Neural progenitor cell (in vitro differentiated cells): ENCODE results near the gene IL16. TPM values are rescaled to one million over a fixed set of nuclear protein-coding genes. Genes with fewer than 3 reads are reported as not detected.

Experiments
- DNase-seq: peaks from one replicate; pipeline ENCODE4 v3.0.0-alpha.2; 2016; ENCODE audit warnings: low spot score
- H2AFZ ChIP-seq: fragments of 200-600 bp; sonication (generic); replicated peaks from 2 replicates; pipeline ENCODE4 v1.6.1; 2016; ENCODE audit warnings: antibody characterized with exemption
- H3F3A ChIP-seq: fragments of 200-600 bp; sonication (generic); 2 replicates; pipeline ENCODE4 v1.6.1; 2016; ENCODE audit warnings: antibody characterized with exemption, low read depth
- H3K27ac ChIP-seq: fragments of 200-600 bp; sonication (generic); 2 replicates; pipeline ENCODE4 v1.5.1; 2016; ENCODE audit warnings: mild to moderate bottlenecking
- H3K27me3 ChIP-seq: fragments of 200-600 bp; sonication (generic); 2 replicates; pipeline ENCODE4 v1.6.1; 2016; ENCODE audit warnings: mild to moderate bottlenecking, moderate library complexity
- H3K36me3 ChIP-seq: fragments of 200-600 bp; sonication (generic); 2 replicates; pipeline ENCODE4 v1.5.1; 2016
- H3K4me1 ChIP-seq: fragments of 200-600 bp; sonication (generic); 2 replicates; pipeline ENCODE4 v1.6.1; 2016; ENCODE audit warnings: mixed run types
- H3K4me2 ChIP-seq: fragments of 200-600 bp; sonication (generic); 2 replicates; pipeline ENCODE4 v1.6.1; 2016
- H3K4me3 ChIP-seq: fragments of 200-600 bp; sonication (generic); 2 replicates; pipeline ENCODE4 v1.5.1; 2016
- H3K79me2 ChIP-seq: fragments of 200-600 bp; sonication (generic); 2 replicates; pipeline ENCODE4 v1.6.1; 2016; ENCODE audit warnings: low read depth
- H3K9ac ChIP-seq: fragments of 200-600 bp; sonication (generic); 2 replicates; pipeline ENCODE4 v1.6.1; 2016
- H3K9me3 ChIP-seq: fragments of 200-600 bp; sonication (generic); 2 replicates; pipeline ENCODE4 v1.5.1; 2016; ENCODE audit warnings: low read depth
- H4K20me1 ChIP-seq: fragments of 200-600 bp; sonication (generic); 2 replicates; pipeline ENCODE4 v1.6.1; 2016; ENCODE audit warnings: low read depth
- H3K27ac Mint-ChIP-seq: 3 replicates; pipeline ENCODE4 v1.8.0; 2021; ENCODE audit warnings: mixed read lengths
- H3K27me3 Mint-ChIP-seq: 2 replicates; pipeline ENCODE4 v1.8.0; 2022; ENCODE audit warnings: low read depth, mild to moderate bottlenecking, inconsistent platforms, moderate library complexity, mixed read lengths; ENCODE audit not compliant: insufficient read depth
- H3K36me3 Mint-ChIP-seq: 3 replicates; pipeline ENCODE4 v1.8.0; 2021; ENCODE audit warnings: mixed read lengths
- H3K4me1 Mint-ChIP-seq: 3 replicates; pipeline ENCODE4 v1.8.0; 2021; ENCODE audit warnings: mixed read lengths
- H3K4me3 Mint-ChIP-seq: 3 replicates; pipeline ENCODE4 v1.8.0; 2021; ENCODE audit warnings: mild to moderate bottlenecking, moderate library complexity, mixed read lengths
- H3K9me3 Mint-ChIP-seq: 3 replicates; pipeline ENCODE4 v1.8.0; 2020; ENCODE audit warnings: mixed read lengths
- EZH2 ChIP-seq: fragments of 200-600 bp; sonication (generic); IDR thresholded peaks from 2 replicates; pipeline ENCODE4 v1.6.1; 2017; ENCODE audit warnings: antibody characterized with exemption, mild to moderate bottlenecking, moderate library complexity
- EZH2phosphoT487 ChIP-seq: fragments of 200-600 bp; sonication (generic); IDR thresholded peaks from 2 replicates; pipeline ENCODE4 v1.6.1; 2017; ENCODE audit warnings: antibody characterized with exemption
- total RNA-seq: library from RNA; depleted of rRNA; stranded (reverse); fragments of >200 nt; gene quantifications from 2 replicates; pipeline ENCODE4 v1.2.3, GENCODE V29; 2015; ENCODE audit warnings: low replicate concordance
- TF ChIP-seq, protein P1 (sequence below): fragments of 200-600 bp; sonication (generic); IDR thresholded peaks from 2 replicates; pipeline ENCODE4 v1.5.1; 2017; ENCODE audit warnings: antibody characterized with exemption, mild to moderate bottlenecking

IL16 gene
- total RNA-seq, 1 donor from 2014 or later, result not detected

DNA sequence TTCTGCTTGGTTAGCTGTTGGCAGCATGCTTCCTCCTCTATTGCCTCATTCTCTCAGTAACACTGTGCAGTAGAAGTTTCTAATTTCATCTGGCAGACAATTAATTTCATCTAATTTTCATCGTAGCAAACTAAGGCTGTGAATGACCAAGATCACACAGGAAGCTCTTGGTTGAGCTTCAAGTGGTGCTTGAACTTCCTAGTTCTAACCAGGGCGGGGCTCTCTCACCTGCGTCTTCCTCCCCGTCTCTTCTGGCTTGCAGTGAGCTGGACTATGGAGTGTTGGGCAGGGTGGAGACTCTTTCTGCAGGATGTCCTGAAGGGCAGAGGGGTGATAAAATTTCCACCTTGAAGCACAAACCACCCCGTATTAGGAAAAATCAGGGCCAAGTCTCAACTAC lies 2.0 kb upstream of the IL16 start:
- H2AFZ ChIP-seq, result no peak overlapping the region
- no peak overlapping the region for H3K4me3 Mint-ChIP-seq
- H4K20me1 ChIP-seq, result no peaks in the 10 kb centered on the region
- no peaks in the 10 kb centered on the region for H3K9me3 Mint-ChIP-seq
- no peaks in the 10 kb centered on the region for H3K9me3 ChIP-seq
- no peak for DNase-seq
- TF ChIP-seq EZH2 (no peak), EZH2phosphoT487 (no peak)
- TF ChIP-seq, protein P1, sequence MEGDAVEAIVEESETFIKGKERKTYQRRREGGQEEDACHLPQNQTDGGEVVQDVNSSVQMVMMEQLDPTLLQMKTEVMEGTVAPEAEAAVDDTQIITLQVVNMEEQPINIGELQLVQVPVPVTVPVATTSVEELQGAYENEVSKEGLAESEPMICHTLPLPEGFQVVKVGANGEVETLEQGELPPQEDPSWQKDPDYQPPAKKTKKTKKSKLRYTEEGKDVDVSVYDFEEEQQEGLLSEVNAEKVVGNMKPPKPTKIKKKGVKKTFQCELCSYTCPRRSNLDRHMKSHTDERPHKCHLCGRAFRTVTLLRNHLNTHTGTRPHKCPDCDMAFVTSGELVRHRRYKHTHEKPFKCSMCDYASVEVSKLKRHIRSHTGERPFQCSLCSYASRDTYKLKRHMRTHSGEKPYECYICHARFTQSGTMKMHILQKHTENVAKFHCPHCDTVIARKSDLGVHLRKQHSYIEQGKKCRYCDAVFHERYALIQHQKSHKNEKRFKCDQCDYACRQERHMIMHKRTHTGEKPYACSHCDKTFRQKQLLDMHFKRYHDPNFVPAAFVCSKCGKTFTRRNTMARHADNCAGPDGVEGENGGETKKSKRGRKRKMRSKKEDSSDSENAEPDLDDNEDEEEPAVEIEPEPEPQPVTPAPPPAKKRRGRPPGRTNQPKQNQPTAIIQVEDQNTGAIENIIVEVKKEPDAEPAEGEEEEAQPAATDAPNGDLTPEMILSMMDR, result no peak
- no peaks in the 10 kb centered on the region for H3K79me2 ChIP-seq
- H3K27me3 ChIP-seq, result no peaks in the 10 kb centered on the region
- H3K4me1 ChIP-seq, result peaks cover 19% of the 10 kb centered on the region
- no peaks in the 10 kb centered on the region for H3K36me3 ChIP-seq
- H3K9ac ChIP-seq, result no peak overlapping the region
- H3F3A ChIP-seq, result no peaks in the 10 kb centered on the region
- H3K27ac Mint-ChIP-seq, result no peak overlapping the region
- H3K27me3 Mint-ChIP-seq, result no peaks in the 10 kb centered on the region
- H3K27ac ChIP-seq, result no peak overlapping the region
- peaks cover 20% of the 10 kb centered on the region for H3K4me1 Mint-ChIP-seq
- no peak overlapping the region for H3K4me2 ChIP-seq
- H3K36me3 Mint-ChIP-seq, result no peaks in the 10 kb centered on the region
- H3K4me3 ChIP-seq, result no peak overlapping the region

DNA sequence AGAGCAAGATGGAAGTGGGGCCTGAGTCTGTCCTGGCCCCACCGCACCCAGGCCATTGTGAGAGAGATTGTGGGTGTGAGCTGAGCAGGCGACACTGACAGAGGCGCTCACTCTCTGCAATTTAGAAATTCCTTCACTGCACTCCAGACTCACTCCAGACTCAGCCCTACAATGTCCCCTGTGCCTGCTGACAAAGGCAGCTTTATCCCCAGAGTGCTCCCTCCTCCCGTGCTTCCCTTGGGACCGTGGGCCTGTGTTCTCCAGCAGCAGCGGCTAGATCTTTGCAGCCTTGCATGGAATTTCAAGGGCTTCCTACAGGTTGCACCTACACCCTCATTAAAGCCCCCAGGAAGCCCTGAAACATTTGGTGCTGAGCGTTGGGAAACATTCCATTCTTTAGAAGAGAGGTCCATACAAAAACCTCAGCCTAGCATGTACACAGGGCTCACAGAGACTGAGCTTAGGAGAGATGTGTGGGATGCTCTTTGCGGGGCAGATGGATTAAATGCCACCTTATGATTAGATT lies 1.3 kb upstream of the IL16 start:
- Mint-ChIP-seq H3K27me3 (no peaks in the 10 kb centered on the region), H3K27ac (no peak overlapping the region), H3K4me3 (no peak overlapping the region)

GRCh38 chr15:81197255-81197630 lies 564 bp downstream of the IL16 start:
- Histone ChIP-seq H3K36me3 (no peaks in the 10 kb centered on the region), H3K27me3 (no peaks in the 10 kb centered on the region), H3K9me3 (no peaks in the 10 kb centered on the region), H3K79me2 (no peaks in the 10 kb centered on the region), H3F3A (no peaks in the 10 kb centered on the region), H3K27ac (no peak overlapping the region), H3K4me1 (peaks cover 19% of the 10 kb centered on the region), H3K4me3 (no peak overlapping the region), H2AFZ (no peak overlapping the region), H3K4me2 (no peak overlapping the region), H4K20me1 (no peaks in the 10 kb centered on the region), H3K9ac (no peak overlapping the region)
- Mint-ChIP-seq H3K4me1 (peaks cover 20% of the 10 kb centered on the region), H3K27me3 (no peaks in the 10 kb centered on the region), H3K4me3 (no peak overlapping the region), H3K36me3 (no peaks in the 10 kb centered on the region), H3K9me3 (no peaks in the 10 kb centered on the region), H3K27ac (no peak overlapping the region)
- TF ChIP-seq EZH2phosphoT487, result no peak
- no peak for DNase-seq

More for the DNA sequence above, 1.3 kb upstream of the IL16 start:
- H4K20me1 ChIP-seq, result no peaks in the 10 kb centered on the region
- no peak overlapping the region for H3K27ac ChIP-seq
- H3K9me3 ChIP-seq, result no peaks in the 10 kb centered on the region
- no peaks in the 10 kb centered on the region for H3K27me3 ChIP-seq
- no peak overlapping the region for H3K4me2 ChIP-seq
- DNase-seq, result peak; percentile 52
- peak overlapping the region; percentile 66 for H2AFZ ChIP-seq
- TF ChIP-seq, protein P1, result no peak
- no peak for TF ChIP-seq EZH2
- no peak for TF ChIP-seq EZH2phosphoT487
- Mint-ChIP-seq H3K36me3 (no peaks in the 10 kb centered on the region), H3K4me1 (peaks cover 20% of the 10 kb centered on the region), H3K9me3 (no peaks in the 10 kb centered on the region)
- no peaks in the 10 kb centered on the region for H3K79me2 ChIP-seq
- no peak overlapping the region for H3K9ac ChIP-seq
- H3K36me3 ChIP-seq, result no peaks in the 10 kb centered on the region
- H3K4me3 ChIP-seq, result no peak overlapping the region
- H3K4me1 ChIP-seq, result peaks cover 19% of the 10 kb centered on the region
- H3F3A ChIP-seq, result no peaks in the 10 kb centered on the region

DNA sequence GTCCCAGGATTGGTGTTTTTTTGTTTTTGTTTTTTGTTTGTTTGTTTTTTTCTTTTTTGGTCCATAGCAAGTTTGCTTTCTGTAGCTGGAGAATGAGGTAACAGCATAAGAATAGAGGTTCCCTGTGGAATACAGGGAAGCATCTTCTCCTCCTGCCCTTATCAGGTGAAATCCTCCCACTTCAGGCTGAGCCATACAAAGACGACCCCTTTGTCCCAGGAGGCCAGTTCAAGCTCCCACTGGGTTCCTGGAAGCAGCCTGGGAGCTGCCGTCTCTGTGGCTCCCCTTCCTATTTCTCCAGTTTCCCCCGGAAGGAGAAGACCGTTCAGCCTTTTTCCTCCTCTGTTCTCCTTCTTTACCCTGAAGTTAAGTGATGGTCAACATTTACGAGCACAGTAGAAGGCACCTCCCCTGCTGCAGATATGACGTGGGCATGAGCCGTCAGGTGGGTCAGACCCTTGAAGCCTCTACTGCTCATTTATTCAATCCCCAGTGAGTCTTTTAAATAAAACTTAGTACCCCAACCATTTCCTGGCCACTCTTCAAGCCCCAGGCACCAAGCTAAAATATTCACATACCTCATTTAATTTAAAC lies 1.1 kb downstream of the IL16 start:
- no peak overlapping the region for H3K4me2 ChIP-seq
- H3K4me1 Mint-ChIP-seq, result peaks cover 20% of the 10 kb centered on the region
- no peaks in the 10 kb centered on the region for H3K9me3 ChIP-seq
- H3K27ac ChIP-seq, result no peak overlapping the region
- H3K4me1 ChIP-seq, result peaks cover 19% of the 10 kb centered on the region
- no peak overlapping the region for H3K4me3 Mint-ChIP-seq
- no peaks in the 10 kb centered on the region for H3K27me3 ChIP-seq
- H3K9ac ChIP-seq, result no peak overlapping the region
- TF ChIP-seq, protein P1, result no peak
- TF ChIP-seq EZH2 (no peak), EZH2phosphoT487 (no peak)
- H3K9me3 Mint-ChIP-seq, result no peaks in the 10 kb centered on the region
- H3K79me2 ChIP-seq, result no peaks in the 10 kb centered on the region
- no peaks in the 10 kb centered on the region for H3K27me3 Mint-ChIP-seq
- no peak overlapping the region for H3K4me3 ChIP-seq
- no peaks in the 10 kb centered on the region for H3F3A ChIP-seq
- no peak for DNase-seq
- H3K36me3 ChIP-seq, result no peaks in the 10 kb centered on the region
- H4K20me1 ChIP-seq, result no peaks in the 10 kb centered on the region
- no peak overlapping the region for H2AFZ ChIP-seq
- no peak overlapping the region for H3K27ac Mint-ChIP-seq
- no peaks in the 10 kb centered on the region for H3K36me3 Mint-ChIP-seq
